HG03196 (cell line): ENCODE results near the gene ADCY5.

Source experiments
- ATAC-seq: cut with Tn5 transposase; IDR thresholded peaks from one replicate; pipeline ENCODE4 v1.9.1; 2021; ENCODE audit not compliant: unreplicated experiment

ADCY5 gene

DNA sequence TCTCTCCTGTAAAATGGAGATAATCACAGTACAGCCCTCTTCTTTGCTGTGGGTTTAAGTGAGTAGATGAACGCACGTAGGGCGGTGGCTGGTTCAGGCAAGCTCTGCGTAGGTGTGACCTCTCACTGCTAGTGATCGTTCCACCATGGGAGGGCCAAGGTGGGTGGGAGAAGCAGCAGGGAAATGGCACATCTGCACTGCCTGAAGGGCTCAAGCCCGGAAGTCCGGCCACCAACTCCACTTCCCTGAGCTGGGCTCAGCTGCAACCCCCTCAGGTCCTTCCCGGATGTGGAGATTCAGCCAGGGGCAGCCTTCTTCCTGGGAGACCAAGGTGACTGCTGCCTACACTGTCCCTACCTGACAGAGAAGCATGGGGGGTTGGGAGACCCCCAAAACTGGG is 102.9 kb downstream of the ADCY5 start:
- ATAC-seq, result no peak

DNA sequence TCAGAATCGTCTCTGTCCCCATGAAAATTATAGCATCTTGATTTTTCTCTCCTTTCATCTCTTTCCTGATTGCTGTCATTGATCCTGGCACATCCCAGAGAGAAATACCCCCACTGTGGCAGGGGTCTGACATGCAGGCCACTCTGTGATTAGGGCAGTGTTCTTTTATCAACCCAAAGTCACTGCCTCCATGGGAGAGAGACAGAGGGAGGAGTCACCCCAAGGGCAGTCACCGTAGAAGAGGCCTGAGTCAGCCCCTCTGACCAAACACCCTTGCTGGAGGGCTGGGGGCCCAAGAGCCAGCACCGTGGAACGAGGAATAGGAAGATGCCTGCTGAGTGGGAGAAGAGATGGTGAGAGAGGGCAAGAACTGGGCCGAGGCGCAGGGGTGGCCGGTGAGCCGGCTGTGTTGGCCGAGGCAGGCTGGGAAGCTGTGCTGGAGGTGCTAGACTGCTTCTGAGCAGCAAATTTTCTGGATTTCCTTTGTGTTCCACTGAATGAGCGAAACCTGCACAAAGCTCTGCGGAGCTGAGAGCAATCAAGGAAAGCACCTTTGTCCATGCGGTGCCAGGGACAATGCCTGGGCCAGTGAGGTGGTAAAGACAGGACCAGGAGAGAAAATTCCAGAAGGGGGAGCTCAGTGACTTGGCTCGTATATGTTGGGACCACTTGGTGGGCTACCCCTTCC is 103.8 kb downstream of the ADCY5 start:
- ATAC-seq, result no peak

DNA sequence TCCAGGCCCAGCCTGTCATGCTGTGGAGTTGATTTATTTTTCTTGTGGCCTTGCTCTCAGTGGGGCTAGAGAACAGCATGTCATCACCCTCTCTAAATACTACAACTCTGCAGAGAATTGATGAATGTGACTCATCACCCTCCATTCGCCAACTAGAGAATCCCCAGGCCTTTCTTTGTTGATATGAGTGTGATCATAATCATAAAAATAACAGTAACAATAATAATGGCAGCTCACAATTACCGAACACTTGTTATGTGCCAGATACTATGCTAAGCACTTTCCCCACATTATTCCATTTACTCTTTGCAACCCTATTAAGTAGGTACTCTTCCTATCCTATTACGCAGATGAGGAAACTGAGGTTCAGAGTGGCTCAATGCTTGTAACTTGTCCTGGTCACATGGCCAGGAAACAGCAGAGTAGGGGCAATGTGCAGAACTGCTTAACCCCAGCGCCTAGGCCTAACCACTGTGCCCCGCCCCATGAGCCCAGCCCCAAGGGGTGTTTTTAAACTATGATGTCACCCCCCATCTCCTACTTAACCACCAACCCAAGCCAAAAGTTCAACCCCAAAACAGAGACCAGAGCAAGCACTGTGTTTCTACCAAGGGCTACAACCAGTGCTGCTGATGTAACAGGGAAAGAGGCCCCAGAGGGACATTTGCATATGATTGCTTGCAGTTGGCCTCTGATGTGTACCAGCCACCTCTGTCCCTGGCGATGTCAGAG is 104.5 kb downstream of the ADCY5 start:
- no peak for ATAC-seq

DNA sequence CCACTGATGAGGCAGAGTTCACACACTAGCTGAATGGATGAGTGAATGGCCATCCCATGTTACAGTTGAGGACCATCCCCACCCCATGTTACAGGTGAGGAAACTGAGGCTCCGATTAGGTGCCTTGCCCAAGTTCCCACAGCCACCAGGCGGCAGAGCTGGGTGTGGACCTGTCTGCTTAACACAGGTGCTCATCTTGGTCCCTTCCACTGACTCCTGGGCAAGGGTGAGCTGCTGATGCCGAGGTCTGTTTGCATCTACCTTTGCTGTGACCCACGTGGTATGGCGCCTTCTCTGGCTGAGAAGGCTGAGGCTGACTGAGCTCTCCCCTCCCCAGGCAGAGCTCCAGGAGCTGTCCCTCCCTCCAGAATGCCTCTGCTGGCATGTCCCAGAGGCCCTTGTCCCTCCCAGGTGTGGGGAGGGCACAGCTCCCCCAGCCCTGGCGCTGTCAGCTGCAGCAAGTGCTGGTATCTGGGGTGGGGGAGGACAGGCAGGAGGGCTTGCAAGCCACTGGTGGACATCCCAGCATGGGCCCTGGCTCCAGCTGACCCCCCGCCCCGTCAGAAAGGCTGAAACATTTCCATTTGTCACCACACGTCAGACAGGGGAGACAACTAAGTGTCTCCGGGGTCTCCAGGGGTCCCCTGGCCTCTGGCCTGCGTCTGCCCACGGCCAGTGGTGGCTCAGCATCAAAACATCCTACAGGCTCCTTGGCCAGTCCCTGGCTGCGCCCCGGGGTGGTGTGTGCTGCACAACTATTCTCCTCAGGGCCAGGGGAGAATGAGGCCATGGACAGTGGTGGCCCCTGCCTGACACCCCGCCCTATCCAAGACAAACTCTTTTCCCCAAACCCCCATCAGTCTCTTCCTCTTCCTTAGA is 105.4 kb downstream of the ADCY5 start:
- ATAC-seq, result no peak

DNA sequence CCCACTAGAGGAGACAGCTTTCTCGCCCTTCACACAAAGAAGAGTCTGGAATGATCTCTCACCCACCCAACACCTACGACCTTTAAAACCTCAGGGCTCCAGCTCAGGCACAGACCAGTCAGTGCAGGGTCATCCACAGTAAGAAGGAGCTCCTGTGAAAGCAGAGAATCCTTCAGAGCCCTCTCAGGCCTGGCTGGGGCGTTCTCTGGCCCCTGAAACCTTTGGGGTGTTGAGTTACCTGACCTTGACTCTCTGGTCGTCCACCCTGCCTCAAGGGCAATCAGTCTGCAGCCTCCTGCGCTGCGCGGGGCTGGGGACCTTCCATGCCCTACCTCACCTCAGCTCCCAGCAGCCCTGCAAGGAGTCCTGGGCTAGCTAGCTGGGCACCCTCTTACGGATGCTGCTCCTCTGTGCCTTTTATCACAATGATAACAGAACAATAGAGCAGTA is 106.2 kb downstream of the ADCY5 start:
- ATAC-seq, result no peak

DNA sequence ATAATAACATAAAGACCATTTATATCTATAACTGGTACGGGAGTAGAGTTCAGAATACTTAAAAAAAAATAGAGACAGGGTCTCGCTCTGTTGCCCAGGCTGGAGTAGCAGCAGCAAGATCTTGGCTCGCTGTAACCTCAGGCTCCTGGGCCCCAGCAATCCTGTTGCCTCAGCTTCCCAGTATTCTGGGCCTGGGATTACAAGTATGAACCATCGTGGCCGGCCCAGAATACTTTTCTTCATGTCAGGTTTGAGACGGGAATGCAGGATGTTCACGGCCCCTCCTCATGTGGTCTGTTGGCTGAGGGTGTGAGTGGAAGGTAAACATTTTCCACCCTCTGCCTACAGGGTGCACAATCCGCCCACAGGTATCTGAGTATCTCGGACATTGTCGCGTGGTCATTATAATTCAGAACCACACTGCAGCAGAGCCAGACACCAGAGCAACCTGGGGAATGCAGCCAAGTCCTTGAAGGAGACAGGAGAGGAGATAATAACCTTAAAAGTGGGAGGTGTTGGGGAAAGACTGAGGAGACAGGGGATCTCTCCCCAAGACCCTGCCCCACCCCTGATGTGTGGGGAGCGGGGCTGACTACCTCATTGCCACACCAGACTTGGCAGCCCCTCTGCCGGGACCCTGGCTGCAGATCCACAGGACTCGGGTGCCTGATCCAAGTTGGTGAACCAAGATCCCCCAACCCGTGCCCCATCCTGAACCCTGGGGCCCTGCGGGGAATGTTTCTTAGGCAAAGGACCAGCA is 106.8 kb downstream of the ADCY5 start:
- ATAC-seq, result no peak

DNA sequence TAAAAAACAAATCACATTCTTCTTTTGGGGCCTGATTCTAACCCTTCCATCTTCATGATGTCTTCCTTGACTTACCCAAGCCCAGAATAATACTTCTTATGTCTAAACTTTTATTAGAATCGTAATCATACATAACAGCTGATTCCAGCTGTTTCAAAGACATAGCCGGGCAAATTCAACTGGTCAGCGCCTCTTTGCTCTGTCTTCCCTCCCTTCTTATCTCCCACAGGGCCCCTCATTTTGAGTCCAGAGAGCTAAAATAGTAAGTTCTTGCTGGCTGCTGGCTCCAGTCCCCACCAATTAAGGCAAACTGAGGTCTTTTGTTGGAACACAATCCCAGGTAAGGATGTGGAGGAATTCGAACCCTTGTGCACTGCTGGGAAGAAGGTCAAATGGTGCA is 108.6 kb downstream of the ADCY5 start:
- no peak for ATAC-seq

DNA sequence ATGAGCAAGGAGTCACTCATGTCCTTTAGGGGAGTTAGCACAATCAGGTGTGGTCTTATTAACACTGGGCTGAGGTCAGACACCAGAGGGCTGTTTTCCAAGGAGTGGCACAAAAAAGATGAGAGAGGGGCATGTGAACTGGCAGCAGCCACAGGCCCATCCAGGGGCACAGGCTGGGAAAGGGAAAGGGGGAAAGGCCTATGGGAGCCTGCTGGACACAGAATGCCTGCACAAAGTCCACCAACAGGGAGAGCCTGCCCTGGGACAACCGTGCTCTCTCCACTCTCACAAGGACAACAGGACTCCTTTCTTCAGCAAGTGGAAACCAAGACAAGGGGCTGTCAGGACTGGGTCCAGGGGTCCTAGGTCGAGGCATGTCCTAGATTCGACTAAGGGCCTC is 109.6 kb downstream of the ADCY5 start:
- ATAC-seq, result no peak

DNA sequence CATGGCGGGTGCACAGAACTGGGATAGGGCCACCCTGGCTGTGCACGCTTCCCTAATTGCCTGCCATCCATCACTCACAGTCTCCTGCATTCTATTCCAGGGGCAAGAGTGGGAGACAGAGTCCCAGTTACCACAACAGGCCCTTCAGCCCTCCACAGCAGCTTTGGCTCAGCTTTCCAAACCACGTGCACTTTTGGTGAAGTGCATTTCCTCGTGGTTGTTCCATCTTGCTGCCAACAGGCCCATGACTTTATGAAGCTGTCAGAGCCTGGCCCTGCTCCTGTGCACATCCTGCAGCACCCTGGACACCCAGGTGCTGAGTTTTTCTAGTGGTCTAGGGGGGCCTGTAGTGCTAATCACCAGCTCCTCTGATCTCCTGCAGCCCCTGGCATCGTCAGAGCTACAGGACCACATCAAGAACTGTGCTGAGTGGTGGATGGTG is 110.2 kb downstream of the ADCY5 start:
- no peak for ATAC-seq

DNA sequence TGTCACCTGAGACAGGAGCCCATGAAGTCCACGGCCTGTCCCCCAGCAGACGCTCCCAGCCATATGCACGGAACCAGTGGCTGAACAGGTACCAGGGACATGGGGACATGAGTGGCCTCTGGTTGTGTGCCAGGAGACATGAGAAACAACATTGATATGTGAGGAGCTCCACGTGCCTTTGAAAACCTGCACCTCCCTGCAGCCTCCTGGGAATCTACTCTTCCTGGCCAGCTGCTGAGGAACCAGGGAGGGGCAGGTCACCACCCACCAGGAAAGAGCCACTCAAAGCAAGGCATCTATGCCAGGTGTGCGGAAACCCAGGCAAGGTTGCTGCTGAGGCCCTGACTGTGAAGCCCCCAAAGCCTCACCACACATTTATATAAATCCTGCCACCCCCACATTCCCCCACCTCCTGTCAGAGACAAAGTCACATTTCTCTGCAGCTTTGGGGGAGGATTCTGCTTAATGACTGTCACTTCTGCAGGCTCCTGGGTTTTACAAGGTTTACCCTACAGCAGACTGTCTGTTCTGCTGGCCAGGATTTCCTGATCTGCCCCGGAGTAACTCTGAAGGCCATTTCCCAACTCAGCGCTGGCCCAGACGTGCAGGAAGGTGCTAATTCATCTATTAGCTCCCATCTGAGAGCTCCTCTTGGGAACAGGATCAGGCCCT is 110.8 kb downstream of the ADCY5 start:
- ATAC-seq, result no peak

DNA sequence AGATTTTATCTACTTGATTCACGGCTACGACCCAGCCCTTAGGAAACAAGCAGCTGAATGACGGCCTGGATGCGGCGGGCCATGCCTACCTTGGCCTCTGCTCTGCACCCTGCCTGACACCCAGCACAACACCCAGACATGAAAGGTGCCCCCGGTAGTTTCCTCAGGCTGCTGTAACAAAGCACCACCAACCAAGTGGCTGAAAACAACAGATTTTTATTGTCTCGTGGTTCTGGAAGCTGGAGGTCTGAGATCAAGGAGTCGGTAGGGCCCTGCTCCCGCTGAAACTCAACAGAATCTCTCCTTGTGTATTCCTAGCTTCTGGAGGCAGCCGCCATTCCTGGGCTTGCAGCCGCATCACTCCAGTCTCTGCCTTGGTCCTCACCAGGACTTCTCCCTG is 111.7 kb downstream of the ADCY5 start:
- no peak for ATAC-seq

DNA sequence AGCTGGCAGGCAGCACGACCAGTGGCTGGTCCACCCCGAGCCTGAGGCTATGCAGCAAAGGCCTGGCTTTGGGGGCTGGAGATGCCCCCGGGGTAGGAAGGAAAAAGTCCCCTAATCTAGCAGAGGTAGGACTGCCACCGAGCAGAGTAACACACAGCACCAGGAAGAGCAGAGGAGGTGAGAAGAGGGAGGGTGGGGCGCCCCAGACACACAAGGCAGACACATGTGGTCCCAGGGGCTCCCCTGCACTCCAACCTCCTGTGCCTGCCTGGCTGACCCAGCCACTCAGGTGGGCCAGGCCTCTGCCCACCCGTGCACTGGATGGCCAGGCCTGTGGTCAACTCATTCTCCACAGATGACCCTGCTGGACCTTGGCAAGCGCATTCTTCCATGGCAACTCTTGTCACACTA is 112.4 kb downstream of the ADCY5 start:
- no peak for ATAC-seq

DNA sequence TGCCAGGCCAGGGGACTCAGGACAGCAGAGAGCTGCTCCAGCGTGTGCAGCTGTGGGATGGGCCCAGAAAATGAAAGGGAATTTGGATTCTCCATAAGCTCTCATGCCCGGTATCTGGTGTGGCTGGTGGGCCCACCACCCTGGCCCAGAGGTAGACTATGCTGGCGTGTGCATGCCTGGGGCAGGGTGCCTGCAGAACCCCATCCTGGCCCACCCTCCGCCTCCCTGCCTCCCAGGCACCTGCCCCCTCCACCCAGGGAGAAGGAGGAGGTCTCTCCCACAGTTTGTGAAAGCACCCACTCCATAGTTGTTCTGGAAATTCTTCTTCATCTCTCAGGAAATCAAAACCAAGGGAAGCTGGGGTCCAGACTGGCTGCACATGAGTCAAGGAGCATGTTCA is 112.9 kb downstream of the ADCY5 start:
- ATAC-seq, result no peak

DNA sequence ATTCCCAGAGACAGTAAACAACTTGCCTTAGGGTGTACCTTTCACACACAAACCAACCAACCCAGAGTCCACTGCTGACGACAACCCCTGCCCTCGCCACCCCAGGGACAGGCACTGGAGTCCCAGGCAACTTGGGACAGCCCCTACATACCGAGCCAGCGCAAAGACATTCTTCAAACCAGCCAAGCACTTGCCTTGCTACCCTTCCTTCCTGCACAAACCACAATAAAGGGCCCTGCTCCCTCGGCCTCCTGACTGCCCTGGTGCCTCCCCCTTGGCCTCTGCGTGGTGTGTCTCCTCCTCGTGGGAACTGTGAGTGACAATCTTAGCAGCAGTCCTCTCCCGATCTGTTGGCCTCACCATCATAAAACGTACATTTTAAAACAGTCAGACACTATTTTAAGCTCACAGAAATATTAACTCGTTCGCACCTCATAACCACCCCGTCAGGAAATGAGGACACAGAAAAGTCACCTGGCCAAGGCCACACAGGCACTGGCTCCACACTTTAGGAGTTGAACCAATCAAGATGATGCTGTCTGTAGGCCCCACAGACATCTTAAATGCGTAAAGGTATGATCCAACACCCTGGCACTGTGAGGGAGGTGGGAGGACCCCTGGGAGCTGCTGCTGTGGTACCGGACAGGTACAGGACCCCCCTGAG is 113.8 kb downstream of the ADCY5 start:
- ATAC-seq, result no peak

DNA sequence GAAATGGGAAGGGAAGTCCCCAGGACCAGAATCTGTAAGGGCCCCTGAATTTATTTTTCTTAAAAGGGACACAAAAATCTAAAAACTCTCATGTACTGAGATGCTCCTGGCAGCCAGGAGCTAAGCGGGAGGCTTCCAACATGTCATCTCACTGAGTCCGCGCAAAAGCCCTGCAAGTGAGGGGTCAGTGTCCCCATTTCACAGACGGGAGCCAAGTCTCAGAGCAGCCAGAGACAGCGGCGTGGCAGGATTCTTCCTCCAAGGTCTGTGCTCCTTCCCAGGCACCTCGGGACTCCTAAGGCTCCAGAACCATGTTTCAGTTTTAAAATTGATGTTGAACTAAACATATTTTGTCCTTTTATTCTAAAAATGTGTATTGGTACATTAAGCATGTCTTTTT is 114.8 kb downstream of the ADCY5 start:
- ATAC-seq, result no peak

DNA sequence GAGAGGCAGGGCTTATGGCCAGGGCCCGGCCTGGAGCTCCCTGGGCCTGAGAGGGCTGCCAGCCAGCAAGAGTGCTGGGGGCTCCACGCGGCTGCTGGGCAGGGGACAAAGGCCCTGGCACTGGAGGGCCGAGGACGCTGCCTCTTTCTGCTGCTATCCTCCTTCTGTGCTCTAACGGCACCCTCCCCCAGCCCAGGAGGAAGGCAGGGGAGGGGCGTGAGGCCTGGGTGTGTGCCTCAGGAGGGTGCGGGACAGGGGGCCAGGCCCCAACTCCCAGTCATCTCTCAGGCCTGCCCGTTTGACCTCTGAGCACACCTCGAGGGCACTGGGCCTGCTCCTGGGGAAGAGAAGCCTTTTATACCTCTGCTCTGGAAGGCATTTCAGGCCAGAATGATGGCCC is 115.5 kb downstream of the ADCY5 start:
- ATAC-seq, result no peak

DNA sequence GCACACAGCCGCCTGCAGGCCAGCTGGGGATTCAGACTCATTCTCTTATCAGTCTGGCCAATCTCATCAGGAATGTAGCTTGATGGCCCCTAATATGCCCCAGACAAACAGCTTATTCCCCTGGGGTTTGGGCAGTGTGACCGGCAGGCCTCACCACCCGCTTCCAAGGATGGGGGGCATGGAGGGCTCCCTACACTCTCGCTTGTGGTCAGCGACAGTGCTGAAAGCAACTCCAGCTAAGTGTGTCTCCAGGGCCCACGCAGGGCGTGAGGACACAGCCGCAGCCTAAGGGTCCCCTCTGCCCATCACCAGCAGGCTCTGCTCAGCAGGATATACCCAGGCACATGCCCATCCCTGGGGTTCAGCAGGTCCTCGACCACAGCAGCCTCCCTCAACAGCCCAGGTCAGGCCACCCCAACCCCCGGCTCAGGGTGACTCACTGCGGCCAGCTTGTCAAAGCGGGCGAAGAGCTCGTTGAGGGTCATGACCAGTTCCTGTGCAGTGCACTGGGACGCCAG is 116.7 kb downstream of the ADCY5 start:
- ATAC-seq, result no peak

DNA sequence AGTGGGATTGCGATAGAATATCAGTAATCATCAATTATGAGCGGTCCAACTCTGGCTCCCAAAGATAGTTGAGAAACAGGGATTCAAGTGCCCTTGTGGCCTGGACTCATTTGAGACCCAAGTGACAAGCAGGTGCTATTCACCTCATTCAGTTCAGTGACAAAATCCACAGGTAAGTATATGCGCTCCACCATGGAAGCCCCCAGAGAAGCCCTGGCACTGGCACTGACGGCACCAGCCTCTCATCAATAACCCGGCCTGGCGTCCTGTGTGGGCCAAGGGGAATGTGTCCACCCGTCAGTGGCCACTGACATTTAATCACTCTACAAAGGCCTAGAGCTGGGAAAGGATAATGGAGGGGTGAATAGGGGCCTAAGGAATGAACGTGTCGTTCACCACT is 117.2 kb downstream of the ADCY5 start:
- ATAC-seq, result no peak

DNA sequence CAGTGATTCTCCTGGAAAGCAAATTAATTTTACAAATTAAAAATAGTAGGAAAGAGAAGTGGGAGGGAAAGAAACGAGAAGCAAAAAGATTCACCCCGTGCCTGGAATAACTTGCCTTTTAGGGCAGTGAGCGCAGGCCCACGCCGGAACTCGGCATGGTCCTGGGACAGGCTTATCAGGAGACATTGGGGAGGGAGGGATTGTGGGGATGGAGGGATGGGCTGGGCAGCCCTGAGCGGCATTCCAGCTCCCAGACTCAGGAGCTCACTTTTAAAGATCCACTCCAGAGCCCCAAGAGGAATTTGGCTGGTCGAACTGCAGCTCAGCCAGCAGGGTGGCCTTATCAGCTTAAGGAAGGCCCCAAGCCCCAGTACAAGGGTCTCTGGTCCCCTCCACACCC is 117.9 kb downstream of the ADCY5 start:
- ATAC-seq, result no peak
